PC-9 (cell line): ENCODE measurements around the gene EGFR.

Source experiments
- CTCF ChIP-seq: fragments of 200-600 bp; sonication (generic); conservative IDR thresholded peaks from 2 replicates; pipeline ENCODE4 v1.6.1; 2017; ENCODE audit warnings: mixed run types, antibody characterized with exemption, mild to moderate bottlenecking, moderate library complexity
- EZH2 ChIP-seq: fragments of 200-600 bp; sonication (generic); IDR thresholded peaks from 2 replicates; pipeline ENCODE4 v1.8.0; 2017; ENCODE audit warnings: antibody characterized with exemption, low read depth

GRCh38 chr7:55241958-55242357 lies 223.1 kb downstream of the EGFR start:
- no peak for TF ChIP-seq EZH2
- no peak for TF ChIP-seq CTCF
